Measurements from ENCODE around the gene DCC. TPM values are rescaled to one million over a fixed set of nuclear protein-coding genes. Genes with fewer than 3 reads are reported as not detected.

DCC gene
- total RNA-seq, 1 donor from 2014 or later: 0.24 TPM

DNA sequence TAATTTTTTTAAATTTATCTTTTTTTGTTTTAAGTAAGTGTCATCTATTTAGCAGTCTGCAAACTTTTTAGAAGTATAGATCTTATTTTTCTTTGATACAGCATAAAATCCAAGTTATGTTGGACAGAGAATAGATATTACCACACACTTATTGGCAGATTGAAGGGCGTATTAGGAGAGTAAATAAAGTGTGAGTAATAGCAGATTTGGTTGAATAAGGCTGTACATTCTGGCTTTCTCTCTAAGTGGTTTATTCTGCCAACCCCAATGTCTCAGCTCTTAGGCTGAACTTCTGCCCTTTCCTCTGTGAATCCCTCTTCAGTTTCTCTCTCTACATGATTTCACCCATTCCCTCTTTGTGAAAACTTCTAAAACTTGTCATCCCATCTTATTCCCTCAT is 651.2 kb downstream of the DCC start:
- H3K27ac Mint-ChIP-seq (ENCODE audit: unreplicated experiment): no peak overlapping the region

DNA sequence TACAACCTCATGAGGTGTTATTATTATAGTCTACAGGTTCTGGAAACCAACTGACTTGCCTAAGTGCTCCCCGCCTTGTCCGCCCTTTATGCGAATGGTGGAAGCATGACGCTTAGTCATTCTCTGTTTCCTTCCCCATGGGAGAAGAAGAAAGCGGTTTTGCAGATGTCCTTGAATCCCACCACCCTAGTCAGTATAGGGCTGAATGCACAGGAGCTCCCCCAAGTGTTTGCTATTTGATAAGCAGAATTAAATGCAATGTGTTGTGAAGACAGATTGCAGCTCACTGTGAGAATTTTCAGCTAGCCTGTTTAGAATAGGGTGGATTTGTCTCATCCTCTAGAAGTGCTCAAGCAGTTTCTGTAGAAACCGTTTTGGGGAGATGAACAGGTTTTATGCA is 652.0 kb downstream of the DCC start:
- no peaks in the 10 kb centered on the region for H3K36me3 Mint-ChIP-seq (ENCODE audit: unreplicated experiment)
- no peak for DNase-seq (ENCODE audit: extremely low spot score, unreplicated experiment)
- TF ChIP-seq, protein P1, sequence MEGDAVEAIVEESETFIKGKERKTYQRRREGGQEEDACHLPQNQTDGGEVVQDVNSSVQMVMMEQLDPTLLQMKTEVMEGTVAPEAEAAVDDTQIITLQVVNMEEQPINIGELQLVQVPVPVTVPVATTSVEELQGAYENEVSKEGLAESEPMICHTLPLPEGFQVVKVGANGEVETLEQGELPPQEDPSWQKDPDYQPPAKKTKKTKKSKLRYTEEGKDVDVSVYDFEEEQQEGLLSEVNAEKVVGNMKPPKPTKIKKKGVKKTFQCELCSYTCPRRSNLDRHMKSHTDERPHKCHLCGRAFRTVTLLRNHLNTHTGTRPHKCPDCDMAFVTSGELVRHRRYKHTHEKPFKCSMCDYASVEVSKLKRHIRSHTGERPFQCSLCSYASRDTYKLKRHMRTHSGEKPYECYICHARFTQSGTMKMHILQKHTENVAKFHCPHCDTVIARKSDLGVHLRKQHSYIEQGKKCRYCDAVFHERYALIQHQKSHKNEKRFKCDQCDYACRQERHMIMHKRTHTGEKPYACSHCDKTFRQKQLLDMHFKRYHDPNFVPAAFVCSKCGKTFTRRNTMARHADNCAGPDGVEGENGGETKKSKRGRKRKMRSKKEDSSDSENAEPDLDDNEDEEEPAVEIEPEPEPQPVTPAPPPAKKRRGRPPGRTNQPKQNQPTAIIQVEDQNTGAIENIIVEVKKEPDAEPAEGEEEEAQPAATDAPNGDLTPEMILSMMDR (IDR thresholded peaks at IDR 0.05): no peak
- H3K27ac Mint-ChIP-seq (ENCODE audit: unreplicated experiment): no peak overlapping the region
- H3K27me3 Mint-ChIP-seq (ENCODE audit: unreplicated experiment): no peaks in the 10 kb centered on the region
- H3K9me3 Mint-ChIP-seq (ENCODE audit: unreplicated experiment): peaks cover 6% of the 10 kb centered on the region
- H3K4me3 Mint-ChIP-seq (ENCODE audit: unreplicated experiment): no peak overlapping the region
- H3K4me1 Mint-ChIP-seq (ENCODE audit: unreplicated experiment): no peaks in the 10 kb centered on the region

More for the DNA sequence above, 651.2 kb downstream of the DCC start:
- H3K9me3 Mint-ChIP-seq (ENCODE audit: unreplicated experiment): peaks cover 7% of the 10 kb centered on the region
- H3K4me3 Mint-ChIP-seq (ENCODE audit: unreplicated experiment): no peak overlapping the region
- no peaks in the 10 kb centered on the region for H3K36me3 Mint-ChIP-seq (ENCODE audit: unreplicated experiment)
- DNase-seq (ENCODE audit: extremely low spot score, unreplicated experiment): no peak
- TF ChIP-seq, protein P1 (IDR thresholded peaks at IDR 0.05): no peak
- H3K4me1 Mint-ChIP-seq (ENCODE audit: unreplicated experiment): no peaks in the 10 kb centered on the region
- no peaks in the 10 kb centered on the region for H3K27me3 Mint-ChIP-seq (ENCODE audit: unreplicated experiment)

DNA sequence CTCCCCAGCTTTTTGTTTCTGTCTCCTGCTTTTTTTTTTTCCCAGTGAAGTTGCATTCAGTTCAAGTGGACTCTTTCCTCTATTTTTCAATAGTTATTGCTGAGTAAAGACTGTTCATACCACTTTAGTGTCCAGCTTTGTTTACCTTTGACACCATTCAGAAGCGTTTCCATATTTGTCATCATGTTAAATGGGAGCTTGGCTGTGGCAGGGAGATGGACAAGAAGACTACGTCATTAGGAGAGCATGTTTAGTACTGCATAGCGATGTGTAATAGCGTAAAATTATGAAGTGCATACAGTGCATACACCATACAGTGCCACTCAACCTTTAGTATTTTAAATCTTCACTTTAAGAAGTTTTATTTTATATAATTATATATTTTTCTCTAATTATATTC is 655.9 kb downstream of the DCC start:
- Mint-ChIP-seq H3K9me3 (ENCODE audit: unreplicated experiment) (peaks cover 4% of the 10 kb centered on the region), H3K27me3 (ENCODE audit: unreplicated experiment) (no peaks in the 10 kb centered on the region), H3K4me3 (ENCODE audit: unreplicated experiment) (no peak overlapping the region), H3K4me1 (ENCODE audit: unreplicated experiment) (no peaks in the 10 kb centered on the region), H3K36me3 (ENCODE audit: unreplicated experiment) (no peaks in the 10 kb centered on the region), H3K27ac (ENCODE audit: unreplicated experiment) (no peak overlapping the region)
- no peak for DNase-seq (ENCODE audit: extremely low spot score, unreplicated experiment)
- TF ChIP-seq, protein P1 (IDR thresholded peaks at IDR 0.05): no peak

DNA sequence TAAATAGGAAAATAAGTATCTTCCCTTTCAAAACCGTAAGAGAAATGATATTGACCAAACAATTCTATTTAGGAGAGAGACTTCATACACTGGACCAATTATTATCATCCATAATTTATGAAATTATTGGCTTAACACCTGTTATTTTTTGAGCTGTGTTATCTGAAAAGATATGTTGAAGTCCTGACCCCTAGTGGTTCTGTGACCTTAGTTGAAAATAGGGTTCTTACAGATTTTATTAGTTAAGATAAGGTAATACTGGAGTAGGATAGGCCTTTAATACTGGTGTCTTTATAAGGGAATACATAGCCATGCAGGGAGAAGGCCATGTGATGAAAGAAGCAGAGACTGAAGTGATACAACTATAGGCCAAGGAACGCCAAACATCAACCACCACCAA is 659.6 kb downstream of the DCC start:
- Mint-ChIP-seq H3K36me3 (ENCODE audit: unreplicated experiment) (no peaks in the 10 kb centered on the region), H3K27ac (ENCODE audit: unreplicated experiment) (no peak overlapping the region), H3K4me1 (ENCODE audit: unreplicated experiment) (no peaks in the 10 kb centered on the region), H3K9me3 (ENCODE audit: unreplicated experiment) (no peaks in the 10 kb centered on the region), H3K27me3 (ENCODE audit: unreplicated experiment) (no peaks in the 10 kb centered on the region), H3K4me3 (ENCODE audit: unreplicated experiment) (no peak overlapping the region)
- TF ChIP-seq, protein P1 (IDR thresholded peaks at IDR 0.05): no peak
- no peak for DNase-seq (ENCODE audit: extremely low spot score, unreplicated experiment)

DNA sequence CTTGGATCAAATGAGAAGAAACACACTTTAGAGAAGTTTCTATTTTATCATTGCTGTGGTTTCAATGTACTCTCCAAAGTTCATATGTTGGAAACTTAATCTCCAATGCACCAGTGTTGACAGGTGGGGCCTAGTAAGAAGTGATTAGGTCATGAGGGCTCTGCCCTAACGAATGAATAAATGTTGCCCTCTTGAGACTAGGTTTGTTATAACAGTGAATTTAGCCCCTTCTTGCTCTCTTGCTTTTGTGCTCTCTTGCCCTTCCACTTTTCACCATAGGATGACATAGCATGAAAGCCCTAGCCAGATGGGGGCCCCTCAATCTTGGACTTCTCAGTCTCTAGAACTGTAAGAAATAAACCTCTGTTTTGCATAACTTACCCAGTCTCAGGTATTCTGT is 664.8 kb downstream of the DCC start:
- no peaks in the 10 kb centered on the region for H3K4me1 Mint-ChIP-seq (ENCODE audit: unreplicated experiment)
- TF ChIP-seq, protein P1 (IDR thresholded peaks at IDR 0.05): no peak
- no peak overlapping the region for H3K27ac Mint-ChIP-seq (ENCODE audit: unreplicated experiment)
- H3K9me3 Mint-ChIP-seq (ENCODE audit: unreplicated experiment): no peaks in the 10 kb centered on the region
- H3K36me3 Mint-ChIP-seq (ENCODE audit: unreplicated experiment): no peaks in the 10 kb centered on the region
- no peak overlapping the region for H3K4me3 Mint-ChIP-seq (ENCODE audit: unreplicated experiment)
- DNase-seq (ENCODE audit: extremely low spot score, unreplicated experiment): no peak
- H3K27me3 Mint-ChIP-seq (ENCODE audit: unreplicated experiment): no peaks in the 10 kb centered on the region
